Neural cell (in vitro differentiated cells): ENCODE measurements around the gene PRDM15. TPM values are rescaled to one million over a fixed set of nuclear protein-coding genes. Genes with fewer than 3 reads are reported as not detected.

ENCODE experiments used
- H2AFZ ChIP-seq: fragments of 200-600, 300-800 bp; sonication (generic), shearing (Covaris generic); 2 replicates; pipeline ENCODE4 v1.6.0; 2014; ENCODE audit warnings: low read depth, mild to moderate bottlenecking, antibody characterized with exemption, low read length, moderate library complexity
- H3F3A ChIP-seq: fragments of 200-600 bp; shearing (Covaris generic); 2 replicates; pipeline ENCODE4 v1.6.1; 2016; ENCODE audit warnings: mild to moderate bottlenecking, moderate library complexity, mixed read lengths, antibody characterized with exemption, low read length; ENCODE audit not compliant: insufficient read depth, poor library complexity, severe bottlenecking
- H3K27ac ChIP-seq: fragments of 200-600, 300-800 bp; sonication (generic), shearing (Covaris generic); 2 replicates; pipeline ENCODE4 v1.5.1; 2014; ENCODE audit warnings: mild to moderate bottlenecking, low read length, moderate library complexity
- H3K27me3 ChIP-seq: fragments of 300-800, 200-600 bp; sonication (generic), shearing (Covaris generic); 2 replicates; pipeline ENCODE4 v1.6.0; 2014; ENCODE audit warnings: mild to moderate bottlenecking, low read depth, low read length, moderate library complexity; ENCODE audit not compliant: insufficient read depth
- H3K36me3 ChIP-seq: fragments of 300-800, 200-600 bp; sonication (generic), shearing (Covaris generic); 2 replicates; pipeline ENCODE4 v1.5.1; 2014; ENCODE audit warnings: mild to moderate bottlenecking, antibody characterized with exemption, low read length, moderate library complexity; ENCODE audit not compliant: insufficient read depth
- H3K4me2 ChIP-seq: fragments of 300-800, 200-600 bp; sonication (generic), shearing (Covaris generic); 2 replicates; pipeline ENCODE4 v1.6.0; 2014; ENCODE audit warnings: mild to moderate bottlenecking, low read length
- H3K4me3 ChIP-seq: fragments of 300-800, 200-600 bp; sonication (generic), shearing (Covaris generic); 2 replicates; pipeline ENCODE4 v1.5.1; 2014; ENCODE audit warnings: mild to moderate bottlenecking, low read length, moderate library complexity
- H3K79me2 ChIP-seq: fragments of 200-600 bp; shearing (Covaris generic); replicated peaks from 2 replicates; pipeline ENCODE4 v1.6.0; 2014; ENCODE audit warnings: mild to moderate bottlenecking, low read length, moderate library complexity; ENCODE audit not compliant: insufficient read depth
- H3K9ac ChIP-seq: fragments of 300-800, 200-600 bp; sonication (generic), shearing (Covaris generic); 2 replicates; pipeline ENCODE4 v1.6.1; 2016; ENCODE audit warnings: mild to moderate bottlenecking, low read length, mixed read lengths
- H3K9me2 ChIP-seq: fragments of 200-600 bp; shearing (Covaris generic); 2 replicates; pipeline ENCODE4 v1.6.1; 2016; ENCODE audit warnings: mild to moderate bottlenecking, low read length, mixed read lengths; ENCODE audit not compliant: insufficient read depth
- H3K9me3 ChIP-seq: fragments of 200-600, 300-800 bp; sonication (generic), shearing (Covaris generic); 2 replicates; pipeline ENCODE4 v1.6.1; 2016; ENCODE audit warnings: mild to moderate bottlenecking, mixed run types, low read length, moderate library complexity, mixed read lengths
- H4K20me1 ChIP-seq: fragments of 200-600 bp; shearing (Covaris generic); 2 replicates; pipeline ENCODE4 v1.6.1; 2016; ENCODE audit warnings: mild to moderate bottlenecking, mixed run types; ENCODE audit not compliant: insufficient read depth
- CTCF ChIP-seq: fragments of 450-650 bp; IDR thresholded peaks from 2 replicates; pipeline ENCODE4 v1.5.1; 2014; ENCODE audit warnings: antibody characterized with exemption, mild to moderate bottlenecking, moderate library complexity; ENCODE audit not compliant: poor library complexity, severe bottlenecking
- EP300 ChIP-seq: fragments of 450-650 bp; conservative IDR thresholded peaks from 2 replicates; pipeline ENCODE4 v1.6.1; 2014; ENCODE audit warnings: antibody characterized with exemption, mild to moderate bottlenecking, moderate library complexity; ENCODE audit not compliant: poor library complexity, severe bottlenecking
- EZH2 ChIP-seq: fragments of 200-600, 300-800 bp; shearing (Covaris generic), sonication (generic); IDR thresholded peaks from 2 replicates; pipeline ENCODE4 v1.6.1; 2014; ENCODE audit warnings: antibody characterized with exemption, low read length, borderline replicate concordance, mild to moderate bottlenecking; ENCODE audit not compliant: insufficient read depth, poor library complexity, severe bottlenecking
- MXI1 ChIP-seq: fragments of 450-650 bp; conservative IDR thresholded peaks from 2 replicates; pipeline ENCODE4 v1.6.1; 2014; ENCODE audit warnings: antibody characterized with exemption, mild to moderate bottlenecking; ENCODE audit not compliant: poor library complexity, severe bottlenecking
- POLR2AphosphoS5 ChIP-seq: IDR thresholded peaks from 2 replicates; pipeline ENCODE4 v1.6.1; 2012
- RAD21 ChIP-seq: fragments of 450-650 bp; conservative IDR thresholded peaks from 2 replicates; pipeline ENCODE4 v1.6.1; 2014; ENCODE audit warnings: antibody characterized with exemption, mild to moderate bottlenecking, moderate library complexity
- REST ChIP-seq: IDR thresholded peaks from 2 replicates; pipeline ENCODE4 v1.6.1; 2012; ENCODE audit warnings: borderline replicate concordance
- SMC3 ChIP-seq: fragments of 450-650 bp; conservative IDR thresholded peaks from 2 replicates; pipeline ENCODE4 v1.6.1; 2014; ENCODE audit warnings: antibody characterized with exemption, mild to moderate bottlenecking, moderate library complexity; ENCODE audit not compliant: poor library complexity
- TAF1 ChIP-seq: IDR thresholded peaks from 2 replicates; pipeline ENCODE4 v1.6.1; 2012; ENCODE audit warnings: low read depth
- polyA plus RNA-seq: library from polyadenylated mRNA; depleted of rRNA; stranded (reverse); fragments of >200 nt; gene quantifications from 2 replicates; pipeline ENCODE4 v1.2.3, GENCODE V29; 2014

Gene PRDM15
- polyA plus RNA-seq, 1 donor from 2014 or later: 4.1 TPM

- Histone ChIP-seq H3K9ac (no peak overlapping the region), H3F3A (no peaks in the 10 kb centered on the region), H3K27ac (no peak overlapping the region), H3K4me2 (no peak overlapping the region), H3K9me3 (no peaks in the 10 kb centered on the region), H4K20me1 (no peaks in the 10 kb centered on the region), H3K4me3 (no peak overlapping the region), H3K27me3 (no peaks in the 10 kb centered on the region), H3K36me3 (no peaks in the 10 kb centered on the region), H3K9me2 (no peaks in the 10 kb centered on the region), H2AFZ (no peak overlapping the region), H3K79me2 (no peaks in the 10 kb centered on the region)
- TF ChIP-seq RAD21: no peak
Observed at GRCh38 chr21:41924368-41924754, 45.2 kb upstream of the PRDM15 start.

GRCh38 chr21:41923631-41924367 is 44.7 kb upstream of the PRDM15 start:
- no peak overlapping the region for H3K9ac ChIP-seq

More at GRCh38 chr21:41923631-41924367, 44.7 kb upstream of the PRDM15 start:
- H3K4me3 ChIP-seq: no peak overlapping the region
- TF ChIP-seq MXI1: no peak
- TF ChIP-seq REST: no peak
- no peak for TF ChIP-seq EP300
- no peak for TF ChIP-seq POLR2AphosphoS5
- no peak for TF ChIP-seq EZH2
- no peak for TF ChIP-seq TAF1
- TF ChIP-seq CTCF: no peak
- TF ChIP-seq RAD21: no peak
- TF ChIP-seq SMC3: no peak
- H3K27ac ChIP-seq: no peak overlapping the region
- H4K20me1 ChIP-seq: no peaks in the 10 kb centered on the region
- no peaks in the 10 kb centered on the region for H3K79me2 ChIP-seq
- H3F3A ChIP-seq: no peaks in the 10 kb centered on the region
- no peaks in the 10 kb centered on the region for H3K36me3 ChIP-seq
- H3K9me2 ChIP-seq: no peaks in the 10 kb centered on the region
- no peaks in the 10 kb centered on the region for H3K9me3 ChIP-seq
- H3K27me3 ChIP-seq: no peaks in the 10 kb centered on the region
- no peak overlapping the region for H2AFZ ChIP-seq
- H3K4me2 ChIP-seq: no peak overlapping the region
